GM12878 (cell line): ENCODE measurements around the gene CNKSR1.

Experiments used
- BHLHE40 ChIP-seq, 2 experiments: fragments of 450-650 bp in 1 of 2; IDR thresholded peaks; 2 replicates each; pipeline ENCODE4 v1.6.1; 2011 to 2017; ENCODE audit warnings: low read depth in 2 of 2, borderline replicate concordance in 1 of 2, improper control_type of control experiment in 1 of 2, low read length in 1 of 2, mild to moderate bottlenecking in 1 of 2
- CEBPB ChIP-seq, 2 experiments: fragments of 150-350 bp in 1 of 2; IDR thresholded peaks; 2 replicates each; pipeline ENCODE4 v1.6.1; 2012 to 2014; ENCODE audit warnings: low read depth in 2 of 2, low read length in 2 of 2, borderline replicate concordance in 1 of 2, inconsistent platforms in 1 of 2
- CHD4 ChIP-seq: fragments of 200-600 bp; sonication (generic); IDR thresholded peaks from 2 replicates; pipeline ENCODE4 v1.6.1; 2016; ENCODE audit warnings: mild to moderate bottlenecking
- EP300 ChIP-seq, 2 experiments: fragments of 150-350 bp in 1 of 2; IDR thresholded peaks; 2 replicates each; pipeline ENCODE4 v1.6.1; 2011 to 2012; ENCODE audit warnings: low read depth in 2 of 2, low read length in 2 of 2, borderline replicate concordance in 1 of 2, improper control_type of control experiment in 1 of 2, inconsistent platforms in 1 of 2; ENCODE audit not compliant: control insufficient read depth in 1 of 2
- ESRRA ChIP-seq: IDR thresholded peaks from 2 replicates; pipeline ENCODE4 v1.6.1; 2012; ENCODE audit warnings: mild to moderate bottlenecking, low read length, improper control_type of control experiment
- EZH2 ChIP-seq: IDR thresholded peaks from 2 replicates; pipeline ENCODE4 v1.6.1; 2012; ENCODE audit warnings: low read depth, mild to moderate bottlenecking, control low read depth, inconsistent platforms, low read length, borderline replicate concordance; ENCODE audit not compliant: control insufficient read depth
- LARP7 ChIP-seq: fragments of 450-650 bp; IDR thresholded peaks from 2 replicates; pipeline ENCODE4 v1.6.1; 2017; ENCODE audit warnings: mild to moderate bottlenecking
- NBN ChIP-seq: fragments of 450-650 bp; IDR thresholded peaks from 2 replicates; pipeline ENCODE4 v1.6.1; 2016
- NFYB ChIP-seq: IDR thresholded peaks from 2 replicates; pipeline ENCODE4 v1.6.1; 2011; ENCODE audit warnings: low read depth, mild to moderate bottlenecking, low read length, improper control_type of control experiment, moderate library complexity; ENCODE audit not compliant: insufficient read depth
- POLR2A ChIP-seq: IDR thresholded peaks from 2 replicates; pipeline ENCODE4 v1.6.1; 2011; ENCODE audit warnings: low read depth, mild to moderate bottlenecking, low read length
- RAD21 ChIP-seq: IDR thresholded peaks from 2 replicates; pipeline ENCODE4 v1.6.1; 2011; ENCODE audit warnings: mild to moderate bottlenecking, low read depth, low read length, moderate library complexity; ENCODE audit not compliant: insufficient read depth
- TARDBP ChIP-seq: IDR thresholded peaks from 2 replicates; pipeline ENCODE4 v1.6.1; 2016; ENCODE audit warnings: borderline replicate concordance
- TF ChIP-seq, protein P1 (sequence below), 3 experiments: IDR thresholded peaks in 2 of 3; conservative IDR thresholded peaks in 1 of 3; 2 replicates each; pipeline ENCODE4 v1.5.1; 2011; ENCODE audit warnings: low read depth in 3 of 3, low read length in 3 of 3, mild to moderate bottlenecking in 3 of 3, control low read depth in 2 of 3, moderate library complexity in 2 of 3, inconsistent platforms in 1 of 3, mixed read lengths in 1 of 3; ENCODE audit not compliant: control insufficient read depth in 2 of 3, insufficient read depth in 1 of 3; ENCODE audit errors: extremely low read depth in 1 of 3

DNA sequence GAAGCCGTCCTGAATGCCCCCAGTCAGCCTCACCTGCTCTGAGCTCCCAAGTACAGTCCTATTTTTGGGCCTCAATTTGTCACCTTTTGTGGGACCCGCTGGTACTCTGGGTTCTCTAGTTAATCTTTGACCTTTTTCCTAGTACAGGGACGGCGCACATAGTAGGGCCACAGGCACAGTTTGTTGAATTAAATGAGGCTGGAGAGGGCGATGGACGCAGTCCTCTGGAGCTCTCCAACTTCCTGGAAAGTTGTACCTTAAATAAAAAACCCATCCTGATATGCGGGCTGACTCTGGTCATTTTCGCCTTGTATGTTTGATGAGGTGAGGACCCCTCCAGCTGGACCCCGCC is 13.6 kb upstream of the CNKSR1 start:
- TF ChIP-seq NFYB (no peak), TARDBP (no peak), ESRRA (no peak), EZH2 (no peak), CHD4 (no peak), BHLHE40 (IDR thresholded peaks at IDR 0.05; ENCODE audit: borderline replicate concordance in 1 of 2, low read depth in 2 of 2, low read length in 1 of 2) (no peak), CEBPB (IDR thresholded peaks at IDR 0.05; ENCODE audit: borderline replicate concordance in 1 of 2, low read depth in 2 of 2, low read length in 2 of 2) (no peak), NBN (no peak), RAD21 (no peak), POLR2A (no peak), EP300 (IDR thresholded peaks at IDR 0.05; ENCODE audit: borderline replicate concordance in 1 of 2, control insufficient read depth in 1 of 2, low read depth in 2 of 2, low read length in 2 of 2) (no peak), LARP7 (no peak)
- TF ChIP-seq, protein P1, sequence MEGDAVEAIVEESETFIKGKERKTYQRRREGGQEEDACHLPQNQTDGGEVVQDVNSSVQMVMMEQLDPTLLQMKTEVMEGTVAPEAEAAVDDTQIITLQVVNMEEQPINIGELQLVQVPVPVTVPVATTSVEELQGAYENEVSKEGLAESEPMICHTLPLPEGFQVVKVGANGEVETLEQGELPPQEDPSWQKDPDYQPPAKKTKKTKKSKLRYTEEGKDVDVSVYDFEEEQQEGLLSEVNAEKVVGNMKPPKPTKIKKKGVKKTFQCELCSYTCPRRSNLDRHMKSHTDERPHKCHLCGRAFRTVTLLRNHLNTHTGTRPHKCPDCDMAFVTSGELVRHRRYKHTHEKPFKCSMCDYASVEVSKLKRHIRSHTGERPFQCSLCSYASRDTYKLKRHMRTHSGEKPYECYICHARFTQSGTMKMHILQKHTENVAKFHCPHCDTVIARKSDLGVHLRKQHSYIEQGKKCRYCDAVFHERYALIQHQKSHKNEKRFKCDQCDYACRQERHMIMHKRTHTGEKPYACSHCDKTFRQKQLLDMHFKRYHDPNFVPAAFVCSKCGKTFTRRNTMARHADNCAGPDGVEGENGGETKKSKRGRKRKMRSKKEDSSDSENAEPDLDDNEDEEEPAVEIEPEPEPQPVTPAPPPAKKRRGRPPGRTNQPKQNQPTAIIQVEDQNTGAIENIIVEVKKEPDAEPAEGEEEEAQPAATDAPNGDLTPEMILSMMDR (IDR thresholded peaks at IDR 0.05 in 2 of 3, conservative IDR thresholded peaks at IDR 0.05 in 1 of 3; ENCODE audit: control insufficient read depth in 2 of 3, extremely low read depth in 1 of 3, insufficient read depth in 1 of 3, low read depth in 3 of 3, low read length in 3 of 3) = no peak
